ENCODE results near the gene ATF7.
A peak's percentile ranks its signal among the peaks of the same experiment; 100 is the strongest.

DNA sequence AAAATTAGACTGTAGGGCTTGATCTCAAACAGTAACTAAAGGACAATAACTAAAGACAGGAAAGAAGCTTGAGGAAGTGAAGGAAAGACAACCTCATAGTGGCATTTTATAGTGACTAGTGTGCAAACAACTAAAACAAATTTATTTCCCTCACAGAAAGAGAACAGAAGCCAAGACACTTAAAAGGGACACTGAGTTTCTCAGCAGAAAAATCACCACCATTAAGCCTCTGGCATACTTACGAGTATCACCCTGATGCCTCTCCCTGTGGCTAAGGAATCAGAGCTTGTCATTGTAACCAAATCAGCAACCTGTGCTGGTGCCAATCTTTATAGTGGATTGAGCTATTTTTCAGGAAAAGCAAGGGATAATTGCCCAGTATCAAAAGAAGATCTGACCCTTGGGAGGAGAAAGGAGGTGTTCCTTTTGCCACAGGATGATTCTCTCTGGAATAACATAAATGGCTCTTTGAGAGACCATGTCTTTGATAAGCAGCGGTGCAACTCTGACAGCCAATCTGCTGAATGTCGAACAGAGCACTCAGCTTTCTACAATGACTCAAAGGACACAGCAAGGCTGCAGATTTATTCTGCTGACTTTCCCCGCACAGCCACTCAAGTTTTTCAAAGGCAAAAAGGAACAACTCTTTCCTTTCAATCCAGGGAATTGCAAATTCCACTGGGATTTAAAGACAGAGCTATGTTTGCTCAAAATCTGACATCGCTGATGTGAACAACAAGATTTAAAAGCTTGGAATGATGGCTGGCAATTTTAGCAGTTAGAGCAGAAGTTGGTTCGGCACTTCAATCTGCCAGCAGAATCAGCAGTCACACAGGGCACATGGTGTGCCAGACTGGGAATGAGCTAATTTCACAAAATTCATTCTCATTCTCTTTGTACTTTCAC, 34.6 kb downstream of the ATF7 start:
- peak; percentile 38; the same call in 1 of the 2 replicates for TF ChIP-seq ISL1 (CRISPR knock-in tag; IDR thresholded peaks at IDR 0.05)
- TF ChIP-seq ARNTL (CRISPR knock-in tag; IDR thresholded peaks at IDR 0.05; ENCODE audit: borderline replicate concordance, low read depth) = no peak
- TF ChIP-seq ZNF8 (CRISPR knock-in tag; IDR thresholded peaks at IDR 0.05) = 0 out of 2 replicates have a peak, but pooled peaks have one; percentile 5
- TF ChIP-seq ZFP3 (CRISPR knock-in tag; IDR thresholded peaks at IDR 0.05) = no peak
- TF ChIP-seq, protein P1, sequence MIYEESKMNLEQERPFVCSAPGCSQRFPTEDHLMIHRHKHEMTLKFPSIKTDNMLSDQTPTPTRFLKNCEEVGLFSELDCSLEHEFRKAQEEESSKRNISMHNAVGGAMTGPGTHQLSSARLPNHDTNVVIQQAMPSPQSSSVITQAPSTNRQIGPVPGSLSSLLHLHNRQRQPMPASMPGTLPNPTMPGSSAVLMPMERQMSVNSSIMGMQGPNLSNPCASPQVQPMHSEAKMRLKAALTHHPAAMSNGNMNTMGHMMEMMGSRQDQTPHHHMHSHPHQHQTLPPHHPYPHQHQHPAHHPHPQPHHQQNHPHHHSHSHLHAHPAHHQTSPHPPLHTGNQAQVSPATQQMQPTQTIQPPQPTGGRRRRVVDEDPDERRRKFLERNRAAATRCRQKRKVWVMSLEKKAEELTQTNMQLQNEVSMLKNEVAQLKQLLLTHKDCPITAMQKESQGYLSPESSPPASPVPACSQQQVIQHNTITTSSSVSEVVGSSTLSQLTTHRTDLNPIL (CRISPR knock-in tag; IDR thresholded peaks at IDR 0.05; ENCODE audit: low read depth) = no peak
- no peak for TF ChIP-seq ZNF70 (CRISPR knock-in tag; IDR thresholded peaks at IDR 0.05)
